Colonic mucosa (tissue), 4 donors: ENCODE measurements around the gene DIAPH3. TPM values are rescaled to one million over a fixed set of nuclear protein-coding genes. Genes with fewer than 3 reads are reported as not detected.
A peak's percentile ranks its signal among the peaks of the same experiment; 100 is the strongest.

Experiments used
- DNase-seq: peaks from one replicate; pipeline ENCODE4 v3.0.0-alpha.2; 2020
- H3K27ac ChIP-seq: fragments of 200-600 bp; one replicate; pipeline ENCODE4 v1.8.0; 2021
- H3K27me3 ChIP-seq: fragments of 200-600 bp; one replicate; pipeline ENCODE4 v1.8.0; 2021
- H3K36me3 ChIP-seq: fragments of 200-600 bp; one replicate; pipeline ENCODE4 v1.8.0; 2021
- H3K4me1 ChIP-seq: fragments of 200-600 bp; one replicate; pipeline ENCODE4 v1.8.0; 2021; ENCODE audit warnings: mild to moderate bottlenecking
- H3K4me3 ChIP-seq: fragments of 200-600 bp; one replicate; pipeline ENCODE4 v1.8.0; 2021
- H3K9ac ChIP-seq, 2 donors: one replicate each; pipeline ENCODE4 v1.7.0; 2013; ENCODE audit warnings: control low read depth in 2 of 2, low read depth in 2 of 2, low read length in 2 of 2
- H3K9me3 ChIP-seq: fragments of 200-600 bp; one replicate; pipeline ENCODE4 v1.8.0; 2021
- CTCF ChIP-seq: fragments of 200-600 bp; IDR thresholded peaks from one replicate; pipeline ENCODE4 v1.8.0; 2022; ENCODE audit warnings: antibody characterized with exemption, mild to moderate bottlenecking
- intact Hi-C: fragments of 100-400 bp; cut with DNase I; formaldehyde crosslinking; loops from one replicate; pipeline ENCODE4 v1.14.1; 2022
- total RNA-seq, 2 donors: library from RNA; stranded (reverse); fragmentation: NEBNext Ultra II Directional in 1 of 2; extraction: Animal tissue kit (Norgen Biotek cat#: 25700) in 1 of 2; gene quantifications; one replicate each; pipeline ENCODE4 v1.2.1, GENCODE V29; 2021
- donor health status: healthy.
- donor health status: DM: no; HTN: no; CAD: no.
- donor health status: DM: no; HTN: no; CAD: no.

The DIAPH3 gene
- total RNA-seq, 2 donors from 2014 or later, result 5.1 to 14.5 TPM

GRCh38 chr13:59680429-59681024 is 483.2 kb downstream of the DIAPH3 start:
- Histone ChIP-seq H3K36me3 (no peaks in the 10 kb centered on the region), H3K4me3 (no peak overlapping the region), H3K9me3 (no peaks in the 10 kb centered on the region), H3K27me3 (no peaks in the 10 kb centered on the region), H3K4me1 (no peaks in the 10 kb centered on the region), H3K9ac (no peak overlapping the region), H3K27ac (no peak overlapping the region)
- intact Hi-C loops, result loop anchor here (5.0 kb wide), 2 partner anchors 227 to 652 kb away; no protein-coding TSS in a partner anchor
- DNase-seq, result no peak
- peak; percentile 60 for TF ChIP-seq CTCF

- Histone ChIP-seq H3K4me1 (no peaks in the 10 kb centered on the region), H3K27me3 (no peaks in the 10 kb centered on the region), H3K9me3 (no peaks in the 10 kb centered on the region), H3K27ac (no peak overlapping the region), H3K4me3 (no peak overlapping the region), H3K36me3 (no peaks in the 10 kb centered on the region), H3K9ac (no peak overlapping the region)
- intact Hi-C loops, result loop anchor here (5.0 kb wide), 1 partner anchor 287 kb away; no protein-coding TSS in a partner anchor
- no peak for TF ChIP-seq CTCF
- no peak for DNase-seq
Observed at GRCh38 chr13:59679254-59679653, 484.5 kb downstream of the DIAPH3 start.

GRCh38 chr13:59677966-59678814 is 485.5 kb downstream of the DIAPH3 start:
- TF ChIP-seq CTCF, result peak; percentile 76
- intact Hi-C loops, result loop anchor here (5.0 kb wide), 1 partner anchor 286 kb away; no protein-coding TSS in a partner anchor
- H3K9ac ChIP-seq, result no peak overlapping the region

GRCh38 chr13:59677430-59677829 is 486.3 kb downstream of the DIAPH3 start:
- no peak overlapping the region for H3K4me3 ChIP-seq
- no peak for TF ChIP-seq CTCF
- no peak overlapping the region for H3K27ac ChIP-seq
- DNase-seq, result no peak
- H3K36me3 ChIP-seq, result no peaks in the 10 kb centered on the region
- H3K4me1 ChIP-seq, result no peaks in the 10 kb centered on the region
- no peaks in the 10 kb centered on the region for H3K27me3 ChIP-seq
- no peaks in the 10 kb centered on the region for H3K9me3 ChIP-seq
- intact Hi-C loops, result loop anchor here (5.0 kb wide), 1 partner anchor 285 kb away; no protein-coding TSS in a partner anchor
- no peak overlapping the region for H3K9ac ChIP-seq

More at GRCh38 chr13:59677966-59678814, 485.5 kb downstream of the DIAPH3 start:
- Histone ChIP-seq H3K27ac (no peak overlapping the region), H3K36me3 (no peaks in the 10 kb centered on the region), H3K4me1 (no peaks in the 10 kb centered on the region), H3K27me3 (no peaks in the 10 kb centered on the region), H3K9me3 (no peaks in the 10 kb centered on the region), H3K4me3 (no peak overlapping the region)
- DNase-seq, result no peak

- no peak overlapping the region for H3K9ac ChIP-seq
- no peaks in the 10 kb centered on the region for H3K36me3 ChIP-seq
- DNase-seq, result no peak
- H3K27me3 ChIP-seq, result no peaks in the 10 kb centered on the region
- H3K27ac ChIP-seq, result no peak overlapping the region
- TF ChIP-seq CTCF, result no peak
- no peak overlapping the region for H3K4me3 ChIP-seq
- intact Hi-C loops, result loop anchor here (5.0 kb wide), 1 partner anchor 282 kb away; no protein-coding TSS in a partner anchor
- no peaks in the 10 kb centered on the region for H3K4me1 ChIP-seq
- no peaks in the 10 kb centered on the region for H3K9me3 ChIP-seq
Observed at GRCh38 chr13:59674616-59675015, 489.1 kb downstream of the DIAPH3 start.
